ENCODE data around the gene CCDC102A. TPM values are rescaled to one million over a fixed set of nuclear protein-coding genes. Genes with fewer than 3 reads are reported as not detected.

CCDC102A gene
- total RNA-seq, 1 experiment from 2014 or later = 5.2 TPM

- no peak for TF ChIP-seq MYBL2 (CRISPR knock-in tag; IDR thresholded peaks at IDR 0.05)
- TF ChIP-seq MLX (CRISPR knock-in tag; IDR thresholded peaks at IDR 0.05) = no peak
- no peak for TF ChIP-seq ZNF121 (CRISPR knock-in tag; IDR thresholded peaks at IDR 0.05)
- TF ChIP-seq PRRX2 (CRISPR knock-in tag; IDR thresholded peaks at IDR 0.05) = no peak
- no peak for TF ChIP-seq TP53 (CRISPR knock-in tag; IDR thresholded peaks at IDR 0.05)
- TF ChIP-seq TEAD1 (CRISPR knock-in tag; IDR thresholded peaks at IDR 0.05) = no peak
- TF ChIP-seq NFATC4 (CRISPR knock-in tag; IDR thresholded peaks at IDR 0.05) = no peak
- no peak for TF ChIP-seq FOXJ3 (CRISPR knock-in tag; IDR thresholded peaks at IDR 0.05; ENCODE audit: borderline replicate concordance)
- TF ChIP-seq ATF1 (CRISPR knock-in tag; IDR thresholded peaks at IDR 0.05) = no peak
- TF ChIP-seq ZNF671 (CRISPR knock-in tag; IDR thresholded peaks at IDR 0.05) = no peak
These were observed 2.0 kb downstream of the CCDC102A start (continued) for GRCh38 chr16:57534337-57534880.

GRCh38 chr16:57533431-57534336, 2.7 kb downstream of the CCDC102A start:
- peaks cover 30% of the 10 kb centered on the region for H3K27me3 Mint-ChIP-seq (ENCODE audit: low read depth)
- peak; percentile 7 for DNase-seq (ENCODE audit: low spot score)
- no peak for ATAC-seq
- H3K9me3 Mint-ChIP-seq = no peaks in the 10 kb centered on the region
- H3K36me3 Mint-ChIP-seq = no peaks in the 10 kb centered on the region
- TF ChIP-seq HMGXB4 (CRISPR knock-in tag; IDR thresholded peaks at IDR 0.05) (no peak), EMX1 (CRISPR knock-in tag; IDR thresholded peaks at IDR 0.05) (no peak), CREB1 (CRISPR knock-in tag; IDR thresholded peaks at IDR 0.05) (no peak), ZNF263 (CRISPR knock-in tag; IDR thresholded peaks at IDR 0.05; ENCODE audit: low read depth) (no peak), TP53 (CRISPR knock-in tag; IDR thresholded peaks at IDR 0.05) (no peak)
- peak overlapping the region; percentile 24; the same call in 1 of the 2 replicates for H3K4me3 Mint-ChIP-seq
- ChIA-PET CTCF (no interaction called here), POLR2A (interaction anchor here (0.6 kb wide), 1 partner anchor 18 kb away, joined by 6 read pairs; no protein-coding TSS in a partner anchor)
- peaks cover 71% of the 10 kb centered on the region for H3K4me1 Mint-ChIP-seq
- 0 out of 2 replicates have a peak overlapping the region, but pooled peaks have one; percentile 2 for H3K27ac Mint-ChIP-seq

- Mint-ChIP-seq H3K36me3 (no peaks in the 10 kb centered on the region), H3K27ac (peak overlapping the region; percentile 16; the same call in 1 of the 2 replicates), H3K9me3 (no peaks in the 10 kb centered on the region), H3K4me3 (0 out of 2 replicates have a peak overlapping the region, but pooled peaks have one; percentile 3), H3K27me3 (ENCODE audit: low read depth) (peaks cover 22% of the 10 kb centered on the region), H3K4me1 (peaks cover 65% of the 10 kb centered on the region)
- TF ChIP-seq FOXK1 (CRISPR knock-in tag; IDR thresholded peaks at IDR 0.05) = no peak
- no peak for TF ChIP-seq ZNF532 (CRISPR knock-in tag; IDR thresholded peaks at IDR 0.05; ENCODE audit: borderline replicate concordance)
- TF ChIP-seq ATF6 (CRISPR knock-in tag; IDR thresholded peaks at IDR 0.05) = no peak
- no peak for TF ChIP-seq E2F1 (CRISPR knock-in tag; IDR thresholded peaks at IDR 0.05)
- TF ChIP-seq CBFB (CRISPR knock-in tag; IDR thresholded peaks at IDR 0.05; ENCODE audit: low read depth) = no peak
- ChIA-PET CTCF (interaction anchor here (0.7 to 2.8 kb wide), 2 partner anchors 12 to 574 kb away, joined by 5 to 8 read pairs; no protein-coding TSS in a partner anchor), POLR2A (interaction anchor here (0.6 kb wide), 1 partner anchor 1030 kb away, joined by 3 read pairs; no protein-coding TSS in a partner anchor)
- DNase-seq (ENCODE audit: low spot score) (peak; percentile 6), ATAC-seq (no peak)
These were observed 4.1 kb downstream of the CCDC102A start for GRCh38 chr16:57532266-57532625.

Measured in WTC11 (cell line).